HG03521 (cell line): ENCODE measurements around the gene ROCK1.
A peak's percentile ranks its signal among the peaks of the same experiment; 100 is the strongest.
"Not testable (repeated sequence)": the region's sequence is repeated elsewhere in the genome, so short reads cannot be mapped to it uniquely, and the experiment has no call there.

Experiments
- ATAC-seq: cut with Tn5 transposase; IDR thresholded peaks from one replicate; pipeline ENCODE4 v1.9.1; 2021; ENCODE audit warnings: mild to moderate bottlenecking, moderate library complexity; ENCODE audit not compliant: unreplicated experiment

The ROCK1 gene

GRCh38 chr18:21111346-21112139 lies at the start of gene ROCK1:
TSS of gene ROCK1 (minus strand) at chr18:21111813. CDS start at chr18:21110910, 903 bp downstream.
- peak; percentile 87 for ATAC-seq

- no peak for ATAC-seq
Measured at GRCh38 chr18:21155443-21155842, 43.8 kb upstream of the ROCK1 start.

GRCh38 chr18:21146016-21146415 lies 34.4 kb upstream of the ROCK1 start:
- no peak for ATAC-seq

GRCh38 chr18:21145371-21145770 lies 33.8 kb upstream of the ROCK1 start:
- ATAC-seq = no peak

- no peak for ATAC-seq
Measured at GRCh38 chr18:21141668-21142422, 30.2 kb upstream of the ROCK1 start.

- ATAC-seq = not testable (repeated sequence)
Measured at GRCh38 chr18:21137719-21138488, 26.3 kb upstream of the ROCK1 start.

- ATAC-seq = no peak
Measured at GRCh38 chr18:21134895-21135294, 23.3 kb upstream of the ROCK1 start.

GRCh38 chr18:21132398-21132918 lies 20.8 kb upstream of the ROCK1 start:
- ATAC-seq = no peak

GRCh38 chr18:21131698-21132227 lies 20.1 kb upstream of the ROCK1 start:
- no peak for ATAC-seq

GRCh38 chr18:21129566-21130216 lies 18.1 kb upstream of the ROCK1 start:
- no peak for ATAC-seq

GRCh38 chr18:21123290-21123926 lies 11.8 kb upstream of the ROCK1 start:
- ATAC-seq = no peak

GRCh38 chr18:21118806-21119205 lies 7.2 kb upstream of the ROCK1 start:
- ATAC-seq = no peak

GRCh38 chr18:21117409-21118131 lies 6.0 kb upstream of the ROCK1 start:
- no peak for ATAC-seq

GRCh38 chr18:21115519-21116411 lies 4.2 kb upstream of the ROCK1 start:
- ATAC-seq = no peak

GRCh38 chr18:21112543-21113105 lies 1.0 kb upstream of the ROCK1 start:
- no peak for ATAC-seq

- ATAC-seq = no peak
Measured at GRCh38 chr18:21112140-21112473, 494 bp upstream of the ROCK1 start.

- ATAC-seq = peak; percentile 19
Measured at GRCh38 chr18:21110713-21111345, 784 bp downstream of the ROCK1 start.
